ENCODE data around the gene FBXL13.
"Not testable (repeated sequence)": the region's sequence is repeated elsewhere in the genome, so short reads cannot be mapped to it uniquely, and the experiment has no call there.

FBXL13 gene

GRCh38 chr7:103009466-103010185 is 65.0 kb downstream of the FBXL13 start:
- Histone ChIP-seq H3K9ac (ENCODE audit: low read depth in 1 of 2, low read length in 2 of 2) (no peak overlapping the region), H3K27me3 (ENCODE audit: control insufficient read depth in 2 of 2, insufficient read depth in 2 of 2, low read length in 2 of 2) (no peaks in the 10 kb centered on the region), H3K4me1 (ENCODE audit: control insufficient read depth in 2 of 2, insufficient read depth in 2 of 2, low read length in 2 of 2) (no peaks in the 10 kb centered on the region), H3K36me3 (ENCODE audit: control insufficient read depth in 2 of 2, insufficient read depth in 2 of 2, low read length in 2 of 2) (no peaks in the 10 kb centered on the region), H3K9me3 (ENCODE audit: control insufficient read depth in 2 of 2, low read length in 2 of 2) (no peaks in the 10 kb centered on the region), H3K27ac (ENCODE audit: low read depth in 2 of 2, low read length in 2 of 2) (no peak overlapping the region), H3K4me3 (ENCODE audit: low read length in 2 of 2) (no peak overlapping the region)

- Histone ChIP-seq H3K27ac (ENCODE audit: low read depth in 2 of 2, low read length in 2 of 2) (no peak overlapping the region), H3K4me1 (ENCODE audit: control insufficient read depth in 2 of 2, insufficient read depth in 2 of 2, low read length in 2 of 2) (no peaks in the 10 kb centered on the region), H3K9ac (ENCODE audit: low read depth in 1 of 2, low read length in 2 of 2) (no peak overlapping the region), H3K9me3 (ENCODE audit: control insufficient read depth in 2 of 2, low read length in 2 of 2) (no peaks in the 10 kb centered on the region), H3K36me3 (ENCODE audit: control insufficient read depth in 2 of 2, insufficient read depth in 2 of 2, low read length in 2 of 2) (no peaks in the 10 kb centered on the region), H3K4me3 (ENCODE audit: low read length in 2 of 2) (no peak overlapping the region), H3K27me3 (ENCODE audit: control insufficient read depth in 2 of 2, insufficient read depth in 2 of 2, low read length in 2 of 2) (no peaks in the 10 kb centered on the region)
Measured at GRCh38 chr7:103003004-103003403, 71.6 kb downstream of the FBXL13 start.

- Histone ChIP-seq H3K9me3 (ENCODE audit: control insufficient read depth in 2 of 2, low read length in 2 of 2) (no peaks in the 10 kb centered on the region), H3K36me3 (ENCODE audit: control insufficient read depth in 2 of 2, insufficient read depth in 2 of 2, low read length in 2 of 2) (no peaks in the 10 kb centered on the region), H3K27ac (ENCODE audit: low read depth in 2 of 2, low read length in 2 of 2) (no peak overlapping the region), H3K4me1 (ENCODE audit: control insufficient read depth in 2 of 2, insufficient read depth in 2 of 2, low read length in 2 of 2) (no peaks in the 10 kb centered on the region), H3K4me3 (ENCODE audit: low read length in 2 of 2) (no peak overlapping the region), H3K9ac (ENCODE audit: low read depth in 1 of 2, low read length in 2 of 2) (no peak overlapping the region), H3K27me3 (ENCODE audit: control insufficient read depth in 2 of 2, insufficient read depth in 2 of 2, low read length in 2 of 2) (no peaks in the 10 kb centered on the region)
Measured at GRCh38 chr7:103001210-103001609, 73.4 kb downstream of the FBXL13 start.

GRCh38 chr7:102996957-102997356 is 77.6 kb downstream of the FBXL13 start:
- Histone ChIP-seq H3K27ac (ENCODE audit: low read depth in 2 of 2, low read length in 2 of 2) (no peak overlapping the region), H3K9ac (ENCODE audit: low read depth in 1 of 2, low read length in 2 of 2) (no peak overlapping the region), H3K4me3 (ENCODE audit: low read length in 2 of 2) (no peak overlapping the region), H3K4me1 (ENCODE audit: control insufficient read depth in 2 of 2, insufficient read depth in 2 of 2, low read length in 2 of 2) (peaks cover 9 to 13% of the 10 kb centered on the region in 2 donors), H3K36me3 (ENCODE audit: control insufficient read depth in 2 of 2, insufficient read depth in 2 of 2, low read length in 2 of 2) (no peaks in the 10 kb centered on the region), H3K27me3 (ENCODE audit: control insufficient read depth in 2 of 2, insufficient read depth in 2 of 2, low read length in 2 of 2) (no peaks in the 10 kb centered on the region), H3K9me3 (ENCODE audit: control insufficient read depth in 2 of 2, low read length in 2 of 2) (no peaks in the 10 kb centered on the region)

GRCh38 chr7:102995609-102996008 is 79.0 kb downstream of the FBXL13 start:
- H3K4me1 ChIP-seq (ENCODE audit: control insufficient read depth in 2 of 2, insufficient read depth in 2 of 2, low read length in 2 of 2) = peaks cover 12 to 23% of the 10 kb centered on the region in 2 donors
- not testable (repeated sequence) for H3K27me3 ChIP-seq (ENCODE audit: control insufficient read depth in 2 of 2, insufficient read depth in 2 of 2, low read length in 2 of 2); H3K9me3 ChIP-seq (ENCODE audit: control insufficient read depth in 2 of 2, low read length in 2 of 2); H3K36me3 ChIP-seq (ENCODE audit: control insufficient read depth in 2 of 2, insufficient read depth in 2 of 2, low read length in 2 of 2); H3K4me3 ChIP-seq (ENCODE audit: low read length in 2 of 2); H3K9ac ChIP-seq (ENCODE audit: low read depth in 1 of 2, low read length in 2 of 2); H3K27ac ChIP-seq (ENCODE audit: low read depth in 2 of 2, low read length in 2 of 2)

GRCh38 chr7:102994567-102994966 is 80.0 kb downstream of the FBXL13 start:
- H3K9ac ChIP-seq (ENCODE audit: low read depth in 1 of 2, low read length in 2 of 2) = no peak overlapping the region
- H3K4me3 ChIP-seq (ENCODE audit: low read length in 2 of 2) = no peak overlapping the region
- no peak overlapping the region for H3K27ac ChIP-seq (ENCODE audit: low read depth in 2 of 2, low read length in 2 of 2)

GRCh38 chr7:102993718-102994029 is 80.9 kb downstream of the FBXL13 start:
- Histone ChIP-seq H3K36me3 (ENCODE audit: control insufficient read depth in 2 of 2, insufficient read depth in 2 of 2, low read length in 2 of 2) (no peaks in the 10 kb centered on the region), H3K9ac (ENCODE audit: low read depth in 1 of 2, low read length in 2 of 2) (no peak overlapping the region), H3K27me3 (ENCODE audit: control insufficient read depth in 2 of 2, insufficient read depth in 2 of 2, low read length in 2 of 2) (no peaks in the 10 kb centered on the region), H3K4me1 (ENCODE audit: control insufficient read depth in 2 of 2, insufficient read depth in 2 of 2, low read length in 2 of 2) (peaks cover 12 to 23% of the 10 kb centered on the region in 2 donors), H3K27ac (ENCODE audit: low read depth in 2 of 2, low read length in 2 of 2) (peak overlapping the region in 1 of 2 donors; percentile 41), H3K9me3 (ENCODE audit: control insufficient read depth in 2 of 2, low read length in 2 of 2) (no peaks in the 10 kb centered on the region), H3K4me3 (ENCODE audit: low read length in 2 of 2) (no peak overlapping the region)

More at GRCh38 chr7:102994567-102994966, 80.0 kb downstream of the FBXL13 start:
- H3K4me1 ChIP-seq (ENCODE audit: control insufficient read depth in 2 of 2, insufficient read depth in 2 of 2, low read length in 2 of 2) = peaks cover 12 to 23% of the 10 kb centered on the region in 2 donors
- H3K27me3 ChIP-seq (ENCODE audit: control insufficient read depth in 2 of 2, insufficient read depth in 2 of 2, low read length in 2 of 2) = no peaks in the 10 kb centered on the region
- H3K36me3 ChIP-seq (ENCODE audit: control insufficient read depth in 2 of 2, insufficient read depth in 2 of 2, low read length in 2 of 2) = no peaks in the 10 kb centered on the region
- no peaks in the 10 kb centered on the region for H3K9me3 ChIP-seq (ENCODE audit: control insufficient read depth in 2 of 2, low read length in 2 of 2)

- H3K36me3 ChIP-seq (ENCODE audit: control insufficient read depth in 2 of 2, insufficient read depth in 2 of 2, low read length in 2 of 2) = no peaks in the 10 kb centered on the region
- no peaks in the 10 kb centered on the region for H3K27me3 ChIP-seq (ENCODE audit: control insufficient read depth in 2 of 2, insufficient read depth in 2 of 2, low read length in 2 of 2)
- H3K4me1 ChIP-seq (ENCODE audit: control insufficient read depth in 2 of 2, insufficient read depth in 2 of 2, low read length in 2 of 2) = peaks cover 12 to 23% of the 10 kb centered on the region in 2 donors
- peak overlapping the region in 1 of 2 donors; percentile 14 for H3K4me3 ChIP-seq (ENCODE audit: low read length in 2 of 2)
- peak overlapping the region; percentile 39 to 71 for H3K27ac ChIP-seq (ENCODE audit: low read depth in 2 of 2, low read length in 2 of 2)
- peak overlapping the region in 1 of 2 donors; percentile 13 for H3K9ac ChIP-seq (ENCODE audit: low read depth in 1 of 2, low read length in 2 of 2)
- H3K9me3 ChIP-seq (ENCODE audit: control insufficient read depth in 2 of 2, low read length in 2 of 2) = no peaks in the 10 kb centered on the region
Measured at GRCh38 chr7:102992938-102993717, 81.5 kb downstream of the FBXL13 start.

GRCh38 chr7:102992509-102992937 is 82.1 kb downstream of the FBXL13 start:
- H3K4me3 ChIP-seq (ENCODE audit: low read length in 2 of 2) = peak overlapping the region in 1 of 2 donors; percentile 14
- H3K27me3 ChIP-seq (ENCODE audit: control insufficient read depth in 2 of 2, insufficient read depth in 2 of 2, low read length in 2 of 2) = no peaks in the 10 kb centered on the region
- H3K9ac ChIP-seq (ENCODE audit: low read depth in 1 of 2, low read length in 2 of 2) = peak overlapping the region in 1 of 2 donors; percentile 13
- no peaks in the 10 kb centered on the region for H3K36me3 ChIP-seq (ENCODE audit: control insufficient read depth in 2 of 2, insufficient read depth in 2 of 2, low read length in 2 of 2)
- H3K27ac ChIP-seq (ENCODE audit: low read depth in 2 of 2, low read length in 2 of 2) = peak overlapping the region; percentile 39 to 71
- peaks cover 12 to 23% of the 10 kb centered on the region in 2 donors for H3K4me1 ChIP-seq (ENCODE audit: control insufficient read depth in 2 of 2, insufficient read depth in 2 of 2, low read length in 2 of 2)
- H3K9me3 ChIP-seq (ENCODE audit: control insufficient read depth in 2 of 2, low read length in 2 of 2) = no peaks in the 10 kb centered on the region

GRCh38 chr7:102991540-102992214 is 82.9 kb downstream of the FBXL13 start:
- H3K4me1 ChIP-seq (ENCODE audit: control insufficient read depth in 2 of 2, insufficient read depth in 2 of 2, low read length in 2 of 2) = peaks cover 12 to 23% of the 10 kb centered on the region in 2 donors
- H3K4me3 ChIP-seq (ENCODE audit: low read length in 2 of 2) = no peak overlapping the region
- no peaks in the 10 kb centered on the region for H3K27me3 ChIP-seq (ENCODE audit: control insufficient read depth in 2 of 2, insufficient read depth in 2 of 2, low read length in 2 of 2)
- no peak overlapping the region for H3K9ac ChIP-seq (ENCODE audit: low read depth in 1 of 2, low read length in 2 of 2)
- H3K9me3 ChIP-seq (ENCODE audit: control insufficient read depth in 2 of 2, low read length in 2 of 2) = no peaks in the 10 kb centered on the region
- H3K27ac ChIP-seq (ENCODE audit: low read depth in 2 of 2, low read length in 2 of 2) = peak overlapping the region in 1 of 2 donors; percentile 71
- H3K36me3 ChIP-seq (ENCODE audit: control insufficient read depth in 2 of 2, insufficient read depth in 2 of 2, low read length in 2 of 2) = no peaks in the 10 kb centered on the region

Data from mucosa of rectum (tissue), 2 donors.